WERI-Rb-1 (cell line): ENCODE measurements around the gene TCEANC2.

ENCODE experiments used
- DNase-seq: peaks from one replicate; pipeline ENCODE4 v3.0.0-alpha.2; 2020
- H3K27ac ChIP-seq: fragments of 250-450 bp; sonication (Bioruptor Pico); 2 replicates; pipeline ENCODE4 v1.5.1; 2020; ENCODE audit warnings: mild to moderate bottlenecking, moderate library complexity
- H3K27me3 ChIP-seq: fragments of 250-450 bp; sonication (Bioruptor Pico); 2 replicates; pipeline ENCODE4 v1.5.1; 2021; ENCODE audit warnings: mild to moderate bottlenecking, low read depth, moderate library complexity; ENCODE audit not compliant: insufficient read depth, severe bottlenecking
- H3K36me3 ChIP-seq: fragments of 250-450 bp; sonication (Bioruptor Pico); 2 replicates; pipeline ENCODE4 v1.5.1; 2020; ENCODE audit warnings: mild to moderate bottlenecking, moderate library complexity
- H3K4me3 ChIP-seq: 2 replicates; pipeline ENCODE4 v1.5.1; 2011; ENCODE audit warnings: low read depth, mild to moderate bottlenecking, control low read depth, low read length
- H3K9me3 ChIP-seq: fragments of 250-450 bp; sonication (Bioruptor Pico); 2 replicates; pipeline ENCODE4 v1.5.1; 2021; ENCODE audit warnings: mild to moderate bottlenecking, moderate library complexity; ENCODE audit not compliant: severe bottlenecking
- CTCF ChIP-seq: IDR thresholded peaks from 2 replicates; pipeline ENCODE4 v1.5.1; 2011; ENCODE audit warnings: low read depth, mild to moderate bottlenecking, control low read depth, inconsistent platforms, low read length

Gene TCEANC2

GRCh38 chr1:54153535-54154439, 100.4 kb downstream of the TCEANC2 start:
- H3K36me3 ChIP-seq: no peaks in the 10 kb centered on the region
- H3K9me3 ChIP-seq: no peaks in the 10 kb centered on the region
- no peak for TF ChIP-seq CTCF
- H3K27ac ChIP-seq: no peak overlapping the region
- no peak overlapping the region for H3K4me3 ChIP-seq
- H3K27me3 ChIP-seq: no peaks in the 10 kb centered on the region
- DNase-seq: peak; percentile 59
